Spleen (tissue), 11 donors: ENCODE measurements around the gene TLCD3B. TPM values are rescaled to one million over a fixed set of nuclear protein-coding genes. Genes with fewer than 3 reads are reported as not detected.
A peak's percentile ranks its signal among the peaks of the same experiment; 100 is the strongest.

Source experiments
- DNase-seq: peaks from one replicate; pipeline ENCODE4 v3.0.0-alpha.2; 2020
- H3K27ac ChIP-seq, 8 donors: fragments of 200-600 bp; sonication (generic) in 7 of 8; 1 replicate in 4 of 8; 2 replicates in 4 of 8; pipeline versions ENCODE4 v1.5.0 to v1.8.0; 2016 to 2021; ENCODE audit warnings: inconsistent platforms in 4 of 8, mild to moderate bottlenecking in 4 of 8, moderate library complexity in 1 of 8
- H3K27me3 ChIP-seq, 7 donors: fragments of 200-600 bp; sonication (generic) in 6 of 7; replicated peaks in 1 of 7; 1 replicate in 4 of 7; 2 replicates in 3 of 7; pipeline versions ENCODE4 v1.5.0 to v1.8.0; 2016 to 2021; ENCODE audit warnings: inconsistent platforms in 3 of 7, mild to moderate bottlenecking in 1 of 7
- H3K36me3 ChIP-seq, 6 donors: fragments of 200-600 bp; sonication (generic) in 5 of 6; 1 replicate in 4 of 6; 2 replicates in 2 of 6; pipeline versions ENCODE4 v1.5.0 to v1.8.0; 2016 to 2021; ENCODE audit warnings: inconsistent platforms in 2 of 6
- H3K4me1 ChIP-seq, 6 donors: fragments of 200-600 bp; sonication (generic) in 5 of 6; 1 replicate in 3 of 6; 2 replicates in 3 of 6; pipeline versions ENCODE4 v1.5.0 to v1.8.0; 2016 to 2021; ENCODE audit warnings: inconsistent platforms in 3 of 6
- H3K4me3 ChIP-seq, 8 donors: fragments of 200-600 bp; sonication (generic) in 7 of 8; 1 replicate in 4 of 8; 2 replicates in 4 of 8; pipeline versions ENCODE4 v1.5.0 to v1.8.0; 2016 to 2021; ENCODE audit warnings: inconsistent platforms in 4 of 8, mild to moderate bottlenecking in 4 of 8, moderate library complexity in 2 of 8
- H3K9me3 ChIP-seq, 8 donors: fragments of 200-600 bp; sonication (generic) in 7 of 8; 1 replicate in 4 of 8; 2 replicates in 4 of 8; pipeline versions ENCODE4 v1.5.0 to v1.8.0; 2016 to 2021; ENCODE audit warnings: inconsistent platforms in 4 of 8
- CTCF ChIP-seq, 11 experiments: fragments of 200-600 bp in 7 of 11; fragments of 450-650 bp in 4 of 11; sonication (generic) in 4 of 11; IDR thresholded peaks in 8 of 11; conservative IDR thresholded peaks in 3 of 11; 1 replicate in 7 of 11; 2 replicates in 4 of 11; pipeline versions ENCODE4 v1.4.0 to v1.8.0; 2016 to 2021; ENCODE audit warnings: antibody characterized with exemption in 11 of 11, inconsistent platforms in 4 of 11, mild to moderate bottlenecking in 1 of 11
- POLR2A ChIP-seq, 3 donors: fragments of 450-650 bp; IDR thresholded peaks; one replicate each; pipeline ENCODE4 v1.5.1; 2017; ENCODE audit warnings: antibody characterized with exemption in 3 of 3, mild to moderate bottlenecking in 1 of 3
- POLR2AphosphoS5 ChIP-seq, 3 donors: sonication (generic); formaldehyde crosslinking; IDR thresholded peaks; one replicate each; pipeline ENCODE4 v1.5.1; 2017; ENCODE audit warnings: antibody characterized with exemption in 3 of 3
- WGBS, 5 donors: extraction: QIAGEN DNeasy Blood & Tissue Kit in 3 of 5; methylation state at CpG; one replicate each; pipeline versions ENCODE4 v1.1.5 to v1.1.7; 2013 to 2018; 5-methylcytosine and 5-hydroxymethylcytosine counted together
- intact Hi-C: fragments of 100-400 bp; cut with DNase I; formaldehyde crosslinking; loops from one replicate; pipeline ENCODE4 v1.15.0; 2023; ENCODE audit warnings: low total_unique reads
- polyA plus RNA-seq, 3 donors: library from polyadenylated mRNA; stranded (reverse); fragments of 200-250 nt; gene quantifications; one replicate each; pipeline ENCODE4 v1.2.1, GENCODE V29; 2013
- total RNA-seq, 7 donors: library from RNA; depleted of rRNA in 3 of 7; stranded (reverse); fragments of >200 nt in 3 of 7; fragmentation: NEBNext Ultra II Directional in 4 of 7; extraction: Animal tissue kit (Norgen Biotek cat#: 25700) in 4 of 7; gene quantifications; one replicate each; pipeline versions ENCODE4 v1.1.0 to v1.2.1, GENCODE V29; 2016 to 2021
- donor health status: healthy with polysubstance abuse.
- donor health status: DM: no; HTN: no; CAD: no; lungs with moderate emphysema.
- donor health status: DM: no; HTN: no; CAD: no.
- donor health status: Bipolar disorder and iron deficiency.
- donor health status: healthy.
- donor health status: DM: no; HTN: no; CAD: no.
- donor health status: DM: yes; HTN: yes; CAD: no.

The TLCD3B gene
- total and polyA plus RNA-seq, 10 donors = 0.09 to 0.10 TPM; not detected in 8

GRCh38 chr16:30006095-30006473 is 25.0 kb downstream of the TLCD3B start:
- peak in 1 of 3 donors; percentile 16 for TF ChIP-seq POLR2AphosphoS5 (IDR thresholded peaks at IDR 0.05)
- no peak for TF ChIP-seq CTCF (IDR thresholded peaks at IDR 0.05 in 8 of 11, conservative IDR thresholded peaks at IDR 0.05 in 3 of 11)
- TF ChIP-seq POLR2A (IDR thresholded peaks at IDR 0.05) = no peak
- intact Hi-C loops = loop anchor here (5.0 kb wide), 1 partner anchor 309 kb away; no protein-coding TSS in a partner anchor
- Histone ChIP-seq H3K9me3 (no peaks in the 10 kb centered on the region), H3K27me3 (peaks cover 0 to 31% (median 21%) of the 10 kb centered on the region in 7 donors), H3K4me3 (no peak overlapping the region), H3K4me1 (peaks cover 1 to 33% (median 25%) of the 10 kb centered on the region in 6 donors), H3K36me3 (peaks cover 0 to 53% (median 11%) of the 10 kb centered on the region in 6 donors), H3K27ac (no peak overlapping the region)
- WGBS, 5 donors = 86 to 100% (median 89%) methylated on average over 1 to 18 of the region's 18 CpGs
- DNase-seq = no peak

- Histone ChIP-seq H3K4me3 (no peak overlapping the region), H3K27me3 (peaks cover 0 to 25% (median 15%) of the 10 kb centered on the region in 7 donors), H3K9me3 (no peaks in the 10 kb centered on the region), H3K27ac (no peak overlapping the region), H3K36me3 (peaks cover 0 to 58% (median 17%) of the 10 kb centered on the region in 6 donors), H3K4me1 (peaks cover 0 to 27% (median 19%) of the 10 kb centered on the region in 6 donors)
- no peak for TF ChIP-seq POLR2A (IDR thresholded peaks at IDR 0.05)
- TF ChIP-seq POLR2AphosphoS5 (IDR thresholded peaks at IDR 0.05) = peak in 1 of 3 donors; percentile 42
- peak; percentile 61 to 88 (median 77) for TF ChIP-seq CTCF (IDR thresholded peaks at IDR 0.05 in 8 of 11, conservative IDR thresholded peaks at IDR 0.05 in 3 of 11)
- 57 to 69% (median 67%) methylated on average over 14 to 35 of the region's 35 CpGs for WGBS, 5 donors
- DNase-seq = no peak
- intact Hi-C loops = loop anchor here (5.0 kb wide), 1 partner anchor 308 kb away; no protein-coding TSS in a partner anchor
These were observed 25.6 kb downstream of the TLCD3B start for GRCh38 chr16:30005341-30006094.

- no peak overlapping the region for H3K4me3 ChIP-seq
- WGBS, 5 donors = 25 to 44% (median 34%) methylated on average over 8 to 11 of the region's 11 CpGs
- H3K4me1 ChIP-seq = peaks cover 0 to 20% (median 13%) of the 10 kb centered on the region in 6 donors
- no peak overlapping the region for H3K27ac ChIP-seq
- TF ChIP-seq POLR2A (IDR thresholded peaks at IDR 0.05) (no peak), CTCF (IDR thresholded peaks at IDR 0.05 in 8 of 11, conservative IDR thresholded peaks at IDR 0.05 in 3 of 11) (no peak), POLR2AphosphoS5 (IDR thresholded peaks at IDR 0.05) (peak in 2 of 3 donors; percentile 19 to 36)
- peaks cover 0 to 65% (median 20%) of the 10 kb centered on the region in 6 donors for H3K36me3 ChIP-seq
- intact Hi-C loops = loop anchor here (5.0 kb wide), 2 partner anchors 43 to 308 kb away; partner anchors contain the start of gene TMEM219
- DNase-seq = no peak
- H3K9me3 ChIP-seq = no peaks in the 10 kb centered on the region
- H3K27me3 ChIP-seq = peaks cover 0 to 18% (median 8%) of the 10 kb centered on the region in 7 donors
These were observed 26.2 kb downstream of the TLCD3B start for GRCh38 chr16:30004811-30005242.

GRCh38 chr16:30004424-30004776 is 26.7 kb downstream of the TLCD3B start:
- intact Hi-C loops = loop anchor here (5.0 kb wide), 1 partner anchor 42 kb away; the partner anchor contains the start of gene TMEM219
- peaks cover 0 to 19% (median 12%) of the 10 kb centered on the region in 6 donors for H3K4me1 ChIP-seq
- peak; percentile 70 for DNase-seq
- no peak overlapping the region for H3K27ac ChIP-seq
- no peaks in the 10 kb centered on the region for H3K9me3 ChIP-seq
- TF ChIP-seq POLR2A (IDR thresholded peaks at IDR 0.05) (no peak), CTCF (IDR thresholded peaks at IDR 0.05 in 8 of 11, conservative IDR thresholded peaks at IDR 0.05 in 3 of 11) (no peak), POLR2AphosphoS5 (IDR thresholded peaks at IDR 0.05) (peak in 1 of 3 donors; percentile 56)
- no peak overlapping the region for H3K4me3 ChIP-seq
- H3K36me3 ChIP-seq = peaks cover 0 to 70% (median 20%) of the 10 kb centered on the region in 6 donors
- WGBS, 5 donors = 62 to 76% (median 72%) methylated on average over 11 to 19 of the region's 19 CpGs
- peaks cover 0 to 14% (median 4%) of the 10 kb centered on the region in 7 donors for H3K27me3 ChIP-seq
